ENCODE data around the gene POLDIP2. TPM values are rescaled to one million over a fixed set of nuclear protein-coding genes. Genes with fewer than 3 reads are reported as not detected.

POLDIP2 gene
- total and polyA plus RNA-seq, 12 donors, result 66.4 to 176 (median 152) TPM

DNA sequence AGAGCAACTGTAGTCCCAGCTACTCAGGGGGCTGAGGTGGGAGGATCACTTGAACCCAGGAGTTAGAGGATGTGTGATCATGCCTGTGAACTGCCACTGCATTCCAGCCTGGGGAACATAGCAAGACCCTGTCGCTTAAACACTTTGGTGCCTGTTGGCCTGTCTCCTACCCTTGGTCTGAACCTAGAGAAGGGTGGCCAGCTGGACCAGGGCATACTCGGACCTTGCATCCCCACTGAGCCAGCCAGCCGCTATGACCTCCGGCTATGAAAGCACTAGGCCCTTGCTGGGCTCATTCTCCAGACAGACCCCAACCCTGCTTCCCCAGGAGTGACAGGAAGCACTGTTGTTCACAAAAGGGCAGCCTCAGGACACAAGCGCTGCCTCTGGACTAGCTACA is 26.7 kb downstream of the POLDIP2 start:
- intact Hi-C loops (cut with DNase I), result loop anchor here in 1 of 10 donors (10.0 kb wide), 2 partner anchors 286 to 624 kb away; partner anchors contain the start of genes NLK and PHF12
- ATAC-seq (no peak), DNase-seq (no peak)
- Histone ChIP-seq H3K27ac (no peak overlapping the region), H3K4me3 (no peak overlapping the region), H3K9me3 (no peaks in the 10 kb centered on the region), H3K27me3 (no peaks in the 10 kb centered on the region), H3K36me3 (peaks cover 0 to 68% (median 32%) of the 10 kb centered on the region in 9 donors), H3K4me1 (peaks cover 8 to 22% (median 15%) of the 10 kb centered on the region in 9 donors)
- WGBS, 2 donors, result 93 to 97% methylated on average over 5 of the region's 5 CpGs
- no peak for TF ChIP-seq CTCF (IDR thresholded peaks at IDR 0.05)

GRCh38 chr17:28328325-28328724 is 29.0 kb downstream of the POLDIP2 start:
- peaks cover 0 to 68% (median 32%) of the 10 kb centered on the region in 9 donors for H3K36me3 ChIP-seq
- H3K4me1 ChIP-seq, result peaks cover 0 to 14% (median 0%) of the 10 kb centered on the region in 9 donors
- ATAC-seq (no peak), DNase-seq (no peak)
- H3K9me3 ChIP-seq, result no peaks in the 10 kb centered on the region
- intact Hi-C loops (cut with DNase I), result no loop called here
- TF ChIP-seq CTCF (IDR thresholded peaks at IDR 0.05), result no peak
- H3K27me3 ChIP-seq, result no peaks in the 10 kb centered on the region
- WGBS, 2 donors, result 78 to 81% methylated on average over 4 of the region's 4 CpGs
- H3K27ac ChIP-seq, result no peak overlapping the region
- H3K4me3 ChIP-seq, result no peak overlapping the region

GRCh38 chr17:28327709-28328108 is 29.6 kb downstream of the POLDIP2 start:
- Histone ChIP-seq H3K4me3 (no peak overlapping the region), H3K27me3 (no peaks in the 10 kb centered on the region), H3K36me3 (peaks cover 0 to 68% (median 32%) of the 10 kb centered on the region in 9 donors), H3K9me3 (no peaks in the 10 kb centered on the region), H3K4me1 (peaks cover 0 to 11% (median 0%) of the 10 kb centered on the region in 9 donors), H3K27ac (no peak overlapping the region)
- no peak for TF ChIP-seq CTCF (IDR thresholded peaks at IDR 0.05)
- WGBS, 2 donors, result 68 to 74% methylated on average over 3 of the region's 3 CpGs
- no peak for ATAC-seq
- intact Hi-C loops (cut with DNase I), result no loop called here
- no peak for DNase-seq

DNA sequence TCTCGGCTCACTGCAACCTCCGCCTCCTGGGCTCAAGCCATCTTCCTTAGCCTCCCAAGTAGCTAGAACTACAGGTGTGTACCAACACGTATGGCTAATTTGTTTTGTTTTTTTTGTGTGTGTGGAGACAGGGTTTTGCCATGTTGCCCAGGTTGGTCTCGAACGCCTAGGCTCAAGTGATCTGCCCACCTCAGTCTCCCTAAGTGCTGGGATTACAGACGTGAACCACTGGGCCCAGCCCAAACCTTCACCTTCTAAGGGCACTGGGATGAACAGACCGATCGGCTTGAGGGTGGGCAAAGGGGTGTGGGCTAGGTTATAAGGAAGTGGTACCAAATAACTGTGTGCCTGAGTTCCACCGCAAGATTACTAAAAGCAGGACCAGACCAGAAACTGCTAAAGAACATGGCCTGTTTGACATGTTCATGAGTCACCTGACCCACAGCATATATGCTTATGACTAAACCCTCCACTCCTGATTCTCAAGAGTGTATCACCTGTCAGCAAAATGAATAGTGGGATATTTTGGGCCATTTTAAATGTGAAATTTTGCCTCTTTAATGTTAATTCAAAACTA is 30.2 kb downstream of the POLDIP2 start:
- H3K27me3 ChIP-seq, result no peaks in the 10 kb centered on the region
- H3K9me3 ChIP-seq, result no peaks in the 10 kb centered on the region
- ATAC-seq (no peak), DNase-seq (no peak)
- no peak overlapping the region for H3K27ac ChIP-seq
- 93 to 95% methylated on average over 9 of the region's 9 CpGs for WGBS, 2 donors
- TF ChIP-seq CTCF (IDR thresholded peaks at IDR 0.05), result no peak
- H3K36me3 ChIP-seq, result peaks cover 0 to 63% (median 32%) of the 10 kb centered on the region in 9 donors
- H3K4me3 ChIP-seq, result no peak overlapping the region
- intact Hi-C loops (cut with DNase I), result no loop called here
- H3K4me1 ChIP-seq, result peaks cover 0 to 11% (median 0%) of the 10 kb centered on the region in 9 donors
